ENCODE results near the gene ZSWIM4.

ZSWIM4 gene

GRCh38 chr19:13841962-13842290 is 46.7 kb downstream of the ZSWIM4 start:
- peak overlapping the region; percentile 78 for H3K4me3 ChIP-seq (ENCODE audit: low read length)
- H3F3A ChIP-seq (ENCODE audit: control insufficient read depth, insufficient read depth): peaks cover 17% of the 10 kb centered on the region
- H3K9me3 ChIP-seq (ENCODE audit: control insufficient read depth, insufficient read depth, low read length): no peaks in the 10 kb centered on the region
- no peaks in the 10 kb centered on the region for H3K36me3 ChIP-seq (ENCODE audit: control insufficient read depth, low read length)
- no peak overlapping the region for H3K27ac ChIP-seq (ENCODE audit: low read depth, low read length)
- H3K4me2 ChIP-seq (ENCODE audit: low read length): peak overlapping the region; percentile 83
- 0 out of 2 replicates have a peak, but pooled peaks cover 6% of the 10 kb centered on the region for H3K79me2 ChIP-seq (ENCODE audit: control insufficient read depth, low read length)
- peaks cover 89% of the 10 kb centered on the region for H3K4me1 ChIP-seq (ENCODE audit: control insufficient read depth, low read length)
- H3K27me3 ChIP-seq (ENCODE audit: control insufficient read depth, low read length): peaks cover 10% of the 10 kb centered on the region
- no peaks in the 10 kb centered on the region for H4K20me1 ChIP-seq (ENCODE audit: control insufficient read depth, insufficient read depth, low read depth, low read length)
- TF ChIP-seq EZH2phosphoT487 (IDR thresholded peaks at IDR 0.05; ENCODE audit: borderline replicate concordance, low read length) (no peak), CTCF (IDR thresholded peaks at IDR 0.05; ENCODE audit: low read depth, low read length, poor library complexity, severe bottlenecking) (no peak)
- H3K9me2 ChIP-seq (replicated peaks; ENCODE audit: control insufficient read depth, low read length): no peaks in the 10 kb centered on the region

GRCh38 chr19:13842291-13843103 is 47.3 kb downstream of the ZSWIM4 start:
- H3K79me2 ChIP-seq (ENCODE audit: control insufficient read depth, low read length): 0 out of 2 replicates have a peak, but pooled peaks cover 6% of the 10 kb centered on the region
- H4K20me1 ChIP-seq (ENCODE audit: control insufficient read depth, insufficient read depth, low read depth, low read length): no peaks in the 10 kb centered on the region
- TF ChIP-seq CTCF (IDR thresholded peaks at IDR 0.05; ENCODE audit: low read depth, low read length, poor library complexity, severe bottlenecking) (peak; percentile 50), EZH2phosphoT487 (IDR thresholded peaks at IDR 0.05; ENCODE audit: borderline replicate concordance, low read length) (0 out of 2 replicates have a peak, but pooled peaks have one; percentile 70)
- H3K36me3 ChIP-seq (ENCODE audit: control insufficient read depth, low read length): no peaks in the 10 kb centered on the region
- H3K9me3 ChIP-seq (ENCODE audit: control insufficient read depth, insufficient read depth, low read length): no peaks in the 10 kb centered on the region
- H3K4me2 ChIP-seq (ENCODE audit: low read length): peak overlapping the region; percentile 83
- H3F3A ChIP-seq (ENCODE audit: control insufficient read depth, insufficient read depth): peaks cover 14% of the 10 kb centered on the region
- peaks cover 10% of the 10 kb centered on the region for H3K27me3 ChIP-seq (ENCODE audit: control insufficient read depth, low read length)
- peaks cover 89% of the 10 kb centered on the region for H3K4me1 ChIP-seq (ENCODE audit: control insufficient read depth, low read length)
- H3K4me3 ChIP-seq (ENCODE audit: low read length): peak overlapping the region; percentile 78
- no peaks in the 10 kb centered on the region for H3K9me2 ChIP-seq (replicated peaks; ENCODE audit: control insufficient read depth, low read length)
- H3K27ac ChIP-seq (ENCODE audit: low read depth, low read length): no peak overlapping the region

GRCh38 chr19:13843104-13843921 is 48.1 kb downstream of the ZSWIM4 start:
- Histone ChIP-seq H3K9me3 (ENCODE audit: control insufficient read depth, insufficient read depth, low read length) (no peaks in the 10 kb centered on the region), H3K79me2 (ENCODE audit: control insufficient read depth, low read length) (0 out of 2 replicates have a peak, but pooled peaks cover 6% of the 10 kb centered on the region), H3K27me3 (ENCODE audit: control insufficient read depth, low read length) (peaks cover 10% of the 10 kb centered on the region), H3K4me1 (ENCODE audit: control insufficient read depth, low read length) (peaks cover 91% of the 10 kb centered on the region), H3K9me2 (replicated peaks; ENCODE audit: control insufficient read depth, low read length) (no peaks in the 10 kb centered on the region), H3K4me3 (ENCODE audit: low read length) (peak overlapping the region; percentile 78), H4K20me1 (ENCODE audit: control insufficient read depth, insufficient read depth, low read depth, low read length) (no peaks in the 10 kb centered on the region), H3K27ac (ENCODE audit: low read depth, low read length) (no peak overlapping the region), H3F3A (ENCODE audit: control insufficient read depth, insufficient read depth) (peaks cover 17% of the 10 kb centered on the region), H3K4me2 (ENCODE audit: low read length) (peak overlapping the region; percentile 83), H3K36me3 (ENCODE audit: control insufficient read depth, low read length) (no peaks in the 10 kb centered on the region)
- TF ChIP-seq CTCF (IDR thresholded peaks at IDR 0.05; ENCODE audit: low read depth, low read length, poor library complexity, severe bottlenecking) (no peak), EZH2phosphoT487 (IDR thresholded peaks at IDR 0.05; ENCODE audit: borderline replicate concordance, low read length) (no peak)
